Endothelial cell (in vitro differentiated cells): ENCODE results near the gene DOCK1. TPM values are rescaled to one million over a fixed set of nuclear protein-coding genes. Genes with fewer than 3 reads are reported as not detected.

ENCODE experiments used
- DNase-seq: peaks from one replicate; pipeline ENCODE4 v3.0.0; 2021; ENCODE audit warnings: low spot score
- H3K27ac Mint-ChIP-seq: one replicate; pipeline ENCODE4 v1.8.0; 2021; ENCODE audit warnings: mixed read lengths, inconsistent platforms; ENCODE audit not compliant: unreplicated experiment
- H3K27me3 Mint-ChIP-seq: one replicate; pipeline ENCODE4 v1.8.0; 2021; ENCODE audit warnings: mild to moderate bottlenecking, moderate library complexity, mixed read lengths, inconsistent platforms; ENCODE audit not compliant: unreplicated experiment
- H3K36me3 Mint-ChIP-seq: one replicate; pipeline ENCODE4 v1.8.0; 2021; ENCODE audit warnings: mild to moderate bottlenecking, low read depth, mixed read lengths, inconsistent platforms; ENCODE audit not compliant: unreplicated experiment
- H3K4me1 Mint-ChIP-seq: one replicate; pipeline ENCODE4 v1.8.0; 2021; ENCODE audit warnings: mild to moderate bottlenecking, mixed read lengths, inconsistent platforms; ENCODE audit not compliant: unreplicated experiment
- H3K4me3 Mint-ChIP-seq: one replicate; pipeline ENCODE4 v1.8.0; 2021; ENCODE audit warnings: mild to moderate bottlenecking, mixed read lengths, inconsistent platforms; ENCODE audit not compliant: unreplicated experiment
- H3K9me3 Mint-ChIP-seq: one replicate; pipeline ENCODE4 v1.8.0; 2021; ENCODE audit warnings: mixed read lengths, inconsistent platforms; ENCODE audit not compliant: unreplicated experiment
- CTCF ChIP-seq: fragments of 200-600 bp; sonication (generic); IDR thresholded peaks from one replicate; pipeline ENCODE4 v1.5.0; 2021; ENCODE audit warnings: antibody characterized with exemption; ENCODE audit not compliant: unreplicated experiment
- total RNA-seq: library from RNA; stranded (reverse); fragmentation: NEBNext Ultra II Directional; extraction: Animal tissue kit (Norgen Biotek cat#: 25700); gene quantifications from one replicate; pipeline ENCODE4 v1.2.1, GENCODE V29; 2021; ENCODE audit not compliant: unreplicated experiment

The DOCK1 gene
- total RNA-seq, 1 donor from 2014 or later, result 116 TPM

- Mint-ChIP-seq H3K4me3 (no peak overlapping the region), H3K9me3 (no peaks in the 10 kb centered on the region), H3K27me3 (peaks cover 7% of the 10 kb centered on the region), H3K36me3 (peaks cover 51% of the 10 kb centered on the region), H3K27ac (no peak overlapping the region), H3K4me1 (no peaks in the 10 kb centered on the region)
- no peak for TF ChIP-seq CTCF
- no peak for DNase-seq
Measured at GRCh38 chr10:127427926-127428325, 522.7 kb downstream of the DOCK1 start.

GRCh38 chr10:127428385-127428980, 523.3 kb downstream of the DOCK1 start:
- no peak for DNase-seq
- Mint-ChIP-seq H3K9me3 (no peaks in the 10 kb centered on the region), H3K27me3 (peaks cover 7% of the 10 kb centered on the region), H3K36me3 (peaks cover 56% of the 10 kb centered on the region), H3K4me1 (no peaks in the 10 kb centered on the region), H3K4me3 (no peak overlapping the region), H3K27ac (no peak overlapping the region)
- TF ChIP-seq CTCF, result no peak

- H3K27me3 Mint-ChIP-seq, result peaks cover 7% of the 10 kb centered on the region
- no peak overlapping the region for H3K27ac Mint-ChIP-seq
- H3K9me3 Mint-ChIP-seq, result no peaks in the 10 kb centered on the region
- H3K4me3 Mint-ChIP-seq, result no peak overlapping the region
- H3K4me1 Mint-ChIP-seq, result no peaks in the 10 kb centered on the region
- no peak for TF ChIP-seq CTCF
- DNase-seq, result no peak
- H3K36me3 Mint-ChIP-seq, result peaks cover 61% of the 10 kb centered on the region
Measured at GRCh38 chr10:127429601-127430312, 524.5 kb downstream of the DOCK1 start.

- DNase-seq, result no peak
- Mint-ChIP-seq H3K27me3 (peaks cover 5% of the 10 kb centered on the region), H3K4me1 (no peaks in the 10 kb centered on the region), H3K27ac (no peak overlapping the region), H3K4me3 (peak overlapping the region; percentile 59), H3K36me3 (peaks cover 57% of the 10 kb centered on the region), H3K9me3 (no peaks in the 10 kb centered on the region)
- no peak for TF ChIP-seq CTCF
Measured at GRCh38 chr10:127431525-127431924, 526.3 kb downstream of the DOCK1 start.

- no peaks in the 10 kb centered on the region for H3K9me3 Mint-ChIP-seq
- no peak for DNase-seq
- peaks cover 5% of the 10 kb centered on the region for H3K27me3 Mint-ChIP-seq
- no peak for TF ChIP-seq CTCF
- H3K27ac Mint-ChIP-seq, result no peak overlapping the region
- H3K4me3 Mint-ChIP-seq, result no peak overlapping the region
- no peaks in the 10 kb centered on the region for H3K4me1 Mint-ChIP-seq
- peaks cover 68% of the 10 kb centered on the region for H3K36me3 Mint-ChIP-seq
Measured at GRCh38 chr10:127434006-127434405, 528.8 kb downstream of the DOCK1 start.
